Body of pancreas (tissue), 4 donors: Measurements from ENCODE around the gene PRM3.

Experiments
- POLR2A ChIP-seq, 3 donors: fragments of 450-650 bp; IDR thresholded peaks; one replicate each; pipeline ENCODE4 v1.6.1; 2016; ENCODE audit warnings: antibody characterized with exemption in 3 of 3, mild to moderate bottlenecking in 2 of 3
- TF ChIP-seq, protein P1 (sequence below), 7 experiments: fragments of 450-650 bp in 4 of 7; fragments of 200-600 bp in 3 of 7; sonication (generic) in 3 of 7; IDR thresholded peaks; one replicate each; pipeline ENCODE4 v1.5.1; 2016 to 2019; ENCODE audit warnings: antibody characterized with exemption in 7 of 7

DNA sequence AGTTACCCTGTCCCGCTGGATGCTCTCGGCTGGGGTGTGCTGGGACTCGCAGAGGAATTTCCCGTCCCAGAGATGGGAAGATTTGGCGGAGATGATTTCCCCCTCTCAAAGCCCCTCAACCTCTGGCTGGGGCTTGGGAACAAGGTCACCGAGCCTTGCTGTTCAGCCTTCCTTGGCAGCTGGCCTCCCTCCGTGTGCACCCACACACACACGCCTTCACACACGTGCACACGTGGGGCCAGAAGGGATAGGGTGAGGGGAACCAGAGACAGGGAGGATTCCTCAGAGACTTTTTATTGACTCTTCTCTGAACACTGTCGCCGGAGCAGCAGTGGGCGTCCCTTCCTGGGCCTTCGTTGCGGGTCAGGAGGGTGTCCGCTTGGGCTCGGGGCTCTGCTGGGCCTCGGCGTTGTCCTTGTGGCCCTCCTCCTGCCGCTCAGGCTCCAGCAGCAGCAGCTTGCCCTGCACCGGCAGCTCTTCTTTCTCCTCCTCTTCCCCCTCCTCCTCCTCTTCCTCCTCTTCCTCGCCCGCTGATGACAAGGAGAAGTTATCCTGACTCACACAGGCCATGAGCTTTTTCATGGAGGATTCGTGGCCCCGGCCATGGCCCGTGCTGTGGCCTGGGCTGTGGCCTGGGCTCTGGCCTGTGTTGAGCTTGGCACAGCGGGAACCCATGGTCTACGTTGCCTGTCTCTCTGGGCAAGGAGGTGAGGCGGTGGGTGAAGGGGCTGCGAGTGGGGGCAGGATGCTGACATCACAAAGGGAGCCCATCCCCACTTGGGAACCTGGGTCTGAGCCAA lies at the start of gene PRM3:
- TF ChIP-seq, protein P1, sequence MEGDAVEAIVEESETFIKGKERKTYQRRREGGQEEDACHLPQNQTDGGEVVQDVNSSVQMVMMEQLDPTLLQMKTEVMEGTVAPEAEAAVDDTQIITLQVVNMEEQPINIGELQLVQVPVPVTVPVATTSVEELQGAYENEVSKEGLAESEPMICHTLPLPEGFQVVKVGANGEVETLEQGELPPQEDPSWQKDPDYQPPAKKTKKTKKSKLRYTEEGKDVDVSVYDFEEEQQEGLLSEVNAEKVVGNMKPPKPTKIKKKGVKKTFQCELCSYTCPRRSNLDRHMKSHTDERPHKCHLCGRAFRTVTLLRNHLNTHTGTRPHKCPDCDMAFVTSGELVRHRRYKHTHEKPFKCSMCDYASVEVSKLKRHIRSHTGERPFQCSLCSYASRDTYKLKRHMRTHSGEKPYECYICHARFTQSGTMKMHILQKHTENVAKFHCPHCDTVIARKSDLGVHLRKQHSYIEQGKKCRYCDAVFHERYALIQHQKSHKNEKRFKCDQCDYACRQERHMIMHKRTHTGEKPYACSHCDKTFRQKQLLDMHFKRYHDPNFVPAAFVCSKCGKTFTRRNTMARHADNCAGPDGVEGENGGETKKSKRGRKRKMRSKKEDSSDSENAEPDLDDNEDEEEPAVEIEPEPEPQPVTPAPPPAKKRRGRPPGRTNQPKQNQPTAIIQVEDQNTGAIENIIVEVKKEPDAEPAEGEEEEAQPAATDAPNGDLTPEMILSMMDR (IDR thresholded peaks at IDR 0.05): no peak
- TF ChIP-seq POLR2A (IDR thresholded peaks at IDR 0.05): no peak
